Right lung (tissue), 5 donors: ENCODE data around the gene SH2D1B. TPM values are rescaled to one million over a fixed set of nuclear protein-coding genes. Genes with fewer than 3 reads are reported as not detected.

Experiments used
- DNase-seq, 2 donors: peaks; one replicate each; pipeline ENCODE4 v3.0.0-alpha.2; 2013
- polyA plus RNA-seq, 5 donors: library from polyadenylated mRNA; unstranded; fragments of 120-200 nt; gene quantifications; one replicate each; pipeline versions ENCODE4 v1.2.1 to v1.2.3, GENCODE V29; 2013; ENCODE audit warnings: inconsistent platforms in 1 of 5, low replicate concordance in 1 of 5; ENCODE audit not compliant: insufficient read length in 5 of 5, insufficient read depth in 1 of 5

The SH2D1B gene
- polyA plus RNA-seq, 5 donors: 0.23 to 1.1 (median 0.94) TPM

GRCh38 chr1:162383091-162383490, 28.8 kb downstream of the SH2D1B start:
- DNase-seq: no peak

- no peak for DNase-seq
Observed at GRCh38 chr1:162381941-162382750, 29.8 kb downstream of the SH2D1B start.

GRCh38 chr1:162381383-162381782, 30.6 kb downstream of the SH2D1B start, which contains the start of gene C1orf226:
C1orf226 (plus strand) TSS chr1:162381728; CDS start chr1:162381902, 174 bp downstream.
- no peak for DNase-seq

- no peak for DNase-seq
Observed at GRCh38 chr1:162380061-162380846, 31.7 kb downstream of the SH2D1B start.

GRCh38 chr1:162376691-162377090, 35.2 kb downstream of the SH2D1B start, which contains the start of gene SPATA46:
SPATA46 (minus strand) TSS chr1:162376854; CDS start chr1:162376790, 64 bp downstream.
- DNase-seq: no peak

- DNase-seq: no peak
Observed at GRCh38 chr1:162375463-162375862, 36.5 kb downstream of the SH2D1B start.

- no peak for DNase-seq
Observed at GRCh38 chr1:162374406-162374805, 37.5 kb downstream of the SH2D1B start.

GRCh38 chr1:162373541-162374260, 38.2 kb downstream of the SH2D1B start:
- DNase-seq: no peak

- no peak for DNase-seq
Observed at GRCh38 chr1:162373072-162373427, 38.9 kb downstream of the SH2D1B start.

GRCh38 chr1:162372159-162373071, 39.5 kb downstream of the SH2D1B start:
- no peak for DNase-seq

- no peak for DNase-seq
Observed at GRCh38 chr1:162371611-162372010, 40.3 kb downstream of the SH2D1B start.

- no peak for DNase-seq
Observed at GRCh38 chr1:162370721-162371120, 41.2 kb downstream of the SH2D1B start.

- DNase-seq: no peak
Observed at GRCh38 chr1:162370161-162370560, 41.8 kb downstream of the SH2D1B start.

- no peak for DNase-seq
Observed at GRCh38 chr1:162369571-162369970, 42.4 kb downstream of the SH2D1B start.

GRCh38 chr1:162368451-162368850, 43.5 kb downstream of the SH2D1B start:
- DNase-seq: no peak

- DNase-seq: no peak
Observed at GRCh38 chr1:162367772-162368171, 44.2 kb downstream of the SH2D1B start.

- DNase-seq: no peak
Observed at GRCh38 chr1:162367073-162367472, 44.9 kb downstream of the SH2D1B start.

GRCh38 chr1:162366671-162367070, 45.3 kb downstream of the SH2D1B start:
- no peak for DNase-seq

- no peak for DNase-seq
Observed at GRCh38 chr1:162366149-162366548, 45.8 kb downstream of the SH2D1B start.

- DNase-seq: no peak
Observed at GRCh38 chr1:162365284-162366020, 46.5 kb downstream of the SH2D1B start.
